SK-N-SH treated with all-trans-retinoic acid at 6 μM for 48 hours (cell line): ENCODE data around the gene STIM2.
A peak's percentile ranks its signal among the peaks of the same experiment; 100 is the strongest.

ENCODE experiments used
- ATAC-seq: fragments of 200-7000 bp; cut with Tn5 transposase; 3 replicates; pipeline ENCODE4 v1.9.1; 2020; ENCODE audit warnings: mild to moderate bottlenecking, moderate library complexity
- ARNTL ChIP-seq: fragments of 450-650 bp; formaldehyde crosslinking; IDR thresholded peaks from 2 replicates; pipeline ENCODE4 v1.5.0; 2020; ENCODE audit warnings: low read depth, mild to moderate bottlenecking, moderate library complexity, borderline replicate concordance
- BACH2 ChIP-seq: fragments of 250-450 bp; sonication (Bioruptor Pico); IDR thresholded peaks from 2 replicates; pipeline ENCODE4 v1.9.0; 2021; ENCODE audit warnings: mild to moderate bottlenecking, borderline replicate concordance
- CREB5 ChIP-seq: fragments of 250-450 bp; sonication (Bioruptor Pico); IDR thresholded peaks from 2 replicates; pipeline ENCODE4 v1.5.1; 2020; ENCODE audit warnings: low read depth, mild to moderate bottlenecking, moderate library complexity
- CSDC2 ChIP-seq: fragments of 250-450 bp; sonication (Bioruptor Pico); IDR thresholded peaks from 2 replicates; pipeline ENCODE4 v1.5.0; 2020; ENCODE audit warnings: mild to moderate bottlenecking, moderate library complexity
- ESRRG ChIP-seq: fragments of 250-450 bp; sonication (Bioruptor Pico); IDR thresholded peaks from 2 replicates; pipeline ENCODE4 v1.6.1; 2021; ENCODE audit warnings: mild to moderate bottlenecking
- GLIS3 ChIP-seq: fragments of 250-450 bp; sonication (Bioruptor Pico); IDR thresholded peaks from 2 replicates; pipeline ENCODE4 v1.5.0; 2020; ENCODE audit warnings: mild to moderate bottlenecking, moderate library complexity
- ISL1 ChIP-seq: fragments of 250-450 bp; sonication (Bioruptor Pico); IDR thresholded peaks from 2 replicates; pipeline ENCODE4 v2.1.2; 2022; ENCODE audit warnings: mild to moderate bottlenecking, moderate library complexity
- PATZ1 ChIP-seq: fragments of 250-450 bp; sonication (Bioruptor Pico); IDR thresholded peaks from 2 replicates; pipeline ENCODE4 v1.8.0; 2020; ENCODE audit warnings: mild to moderate bottlenecking, moderate library complexity, borderline replicate concordance
- PPARA ChIP-seq: fragments of 250-450 bp; sonication (Bioruptor Pico); IDR thresholded peaks from 2 replicates; pipeline ENCODE4 v1.5.0; 2020; ENCODE audit warnings: mild to moderate bottlenecking, borderline replicate concordance
- RARB ChIP-seq: fragments of 250-450 bp; sonication (Bioruptor Pico); IDR thresholded peaks from 2 replicates; pipeline ENCODE4 v1.8.0; 2021; ENCODE audit warnings: mild to moderate bottlenecking, moderate library complexity
- SNAI2 ChIP-seq: fragments of 250-450 bp; sonication (Bioruptor Pico); IDR thresholded peaks from 2 replicates; pipeline ENCODE4 v1.5.0; 2020; ENCODE audit warnings: mild to moderate bottlenecking, moderate library complexity
- TCF4 ChIP-seq: fragments of 250-450 bp; sonication (Bioruptor Pico); IDR thresholded peaks from 2 replicates; pipeline ENCODE4 v1.8.0; 2021; ENCODE audit warnings: mild to moderate bottlenecking, moderate library complexity, borderline replicate concordance
- TOX ChIP-seq: fragments of 250-450 bp; sonication (Bioruptor Pico); IDR thresholded peaks from 2 replicates; pipeline ENCODE4 v1.8.0; 2021; ENCODE audit warnings: mild to moderate bottlenecking, moderate library complexity, borderline replicate concordance
- ZC3H10 ChIP-seq: fragments of 250-450 bp; sonication (Bioruptor Pico); IDR thresholded peaks from 2 replicates; pipeline ENCODE4 v1.5.1; 2021; ENCODE audit warnings: mild to moderate bottlenecking, moderate library complexity
- ZFP3 ChIP-seq: fragments of 250-450 bp; sonication (Bioruptor Pico); IDR thresholded peaks from 2 replicates; pipeline ENCODE4 v1.5.0; 2020; ENCODE audit warnings: mild to moderate bottlenecking, moderate library complexity
- ZFP30 ChIP-seq: fragments of 450-650 bp; formaldehyde crosslinking; IDR thresholded peaks from 2 replicates; pipeline ENCODE4 v1.5.0; 2022; ENCODE audit warnings: mild to moderate bottlenecking, moderate library complexity
- ZNF70 ChIP-seq: fragments of 450-650 bp; formaldehyde crosslinking; IDR thresholded peaks from 2 replicates; pipeline ENCODE4 v1.5.0; 2020; ENCODE audit warnings: mild to moderate bottlenecking, moderate library complexity
- ZNF8 ChIP-seq: fragments of 450-650 bp; formaldehyde crosslinking; IDR thresholded peaks from 2 replicates; pipeline ENCODE4 v1.5.0; 2020; ENCODE audit warnings: mild to moderate bottlenecking, moderate library complexity
- TF ChIP-seq, protein P1 (sequence below): fragments of 250-450 bp; sonication (Bioruptor Pico); IDR thresholded peaks from 2 replicates; pipeline ENCODE4 v1.8.0; 2021; ENCODE audit warnings: low read depth, mild to moderate bottlenecking, moderate library complexity, borderline replicate concordance
- TF ChIP-seq, protein P2 (sequence below): fragments of 250-450 bp; sonication (Bioruptor Pico); IDR thresholded peaks from 2 replicates; pipeline ENCODE4 v1.5.0; 2020; ENCODE audit warnings: mild to moderate bottlenecking, moderate library complexity
- TF ChIP-seq, protein P3 (sequence below): fragments of 250-450 bp; sonication (Bioruptor Pico); IDR thresholded peaks from 2 replicates; pipeline ENCODE4 v1.5.1; 2021; ENCODE audit warnings: mild to moderate bottlenecking, moderate library complexity

Gene STIM2

DNA sequence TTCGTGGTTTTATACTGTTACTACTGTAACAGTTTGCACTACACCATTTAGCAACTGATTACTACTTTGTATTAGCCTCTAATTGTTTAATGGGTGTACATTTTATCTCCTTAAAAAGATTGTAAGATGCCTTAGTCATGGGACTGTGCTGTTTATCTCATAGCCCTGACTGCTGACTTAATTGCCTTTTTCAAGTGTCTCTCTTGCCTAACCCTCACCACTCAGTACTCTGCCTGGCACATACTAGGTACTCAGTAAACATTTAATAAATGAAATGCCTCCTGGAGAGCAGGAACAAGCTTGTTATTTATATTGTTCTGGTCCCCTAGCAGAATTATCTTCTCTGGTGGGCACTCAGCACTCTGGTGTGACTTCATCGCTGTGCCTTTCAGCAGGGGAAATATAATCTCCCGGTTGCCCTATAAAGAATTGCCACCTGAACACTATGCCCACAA is 1.7 kb upstream of the STIM2 start:
- ATAC-seq: no peak
- TF ChIP-seq ZC3H10 (CRISPR knock-in tag) (no peak), ZFP3 (CRISPR knock-in tag) (no peak), TCF4 (CRISPR knock-in tag) (no peak), ARNTL (CRISPR knock-in tag) (no peak), ESRRG (no peak), CSDC2 (CRISPR knock-in tag) (no peak)

DNA sequence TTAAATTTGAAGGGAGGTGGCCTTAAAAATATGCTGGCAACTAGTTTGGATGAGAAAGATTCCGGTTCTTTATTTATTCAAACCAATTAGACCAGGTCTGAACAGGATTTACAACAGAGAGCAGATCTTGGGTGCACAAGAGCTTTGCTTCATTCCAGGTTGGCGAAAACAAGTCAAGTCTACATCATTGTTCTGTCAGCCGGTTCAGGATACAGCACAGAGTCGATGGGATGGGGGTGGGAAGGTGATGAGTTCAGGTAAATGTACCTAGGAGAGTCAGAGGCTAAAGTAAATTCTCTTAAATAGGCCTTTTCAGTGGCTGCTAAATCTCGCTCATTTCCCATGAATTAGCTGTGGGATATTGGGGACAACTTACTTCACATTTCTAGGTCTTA is 882 bp upstream of the STIM2 start:
- TF ChIP-seq PPARA (CRISPR knock-in tag) (no peak), SNAI2 (CRISPR knock-in tag) (no peak), RARB (no peak), ZNF8 (CRISPR knock-in tag) (no peak), ZC3H10 (CRISPR knock-in tag) (no peak), ESRRG (no peak), ZNF70 (CRISPR knock-in tag) (no peak), ZFP30 (CRISPR knock-in tag) (no peak), TCF4 (CRISPR knock-in tag) (no peak), ZFP3 (CRISPR knock-in tag) (no peak), PATZ1 (CRISPR knock-in tag) (no peak), ISL1 (CRISPR knock-in tag) (no peak), ARNTL (CRISPR knock-in tag) (no peak), CSDC2 (CRISPR knock-in tag) (no peak), GLIS3 (no peak), CREB5 (CRISPR knock-in tag) (no peak)
- TF ChIP-seq, protein P1, sequence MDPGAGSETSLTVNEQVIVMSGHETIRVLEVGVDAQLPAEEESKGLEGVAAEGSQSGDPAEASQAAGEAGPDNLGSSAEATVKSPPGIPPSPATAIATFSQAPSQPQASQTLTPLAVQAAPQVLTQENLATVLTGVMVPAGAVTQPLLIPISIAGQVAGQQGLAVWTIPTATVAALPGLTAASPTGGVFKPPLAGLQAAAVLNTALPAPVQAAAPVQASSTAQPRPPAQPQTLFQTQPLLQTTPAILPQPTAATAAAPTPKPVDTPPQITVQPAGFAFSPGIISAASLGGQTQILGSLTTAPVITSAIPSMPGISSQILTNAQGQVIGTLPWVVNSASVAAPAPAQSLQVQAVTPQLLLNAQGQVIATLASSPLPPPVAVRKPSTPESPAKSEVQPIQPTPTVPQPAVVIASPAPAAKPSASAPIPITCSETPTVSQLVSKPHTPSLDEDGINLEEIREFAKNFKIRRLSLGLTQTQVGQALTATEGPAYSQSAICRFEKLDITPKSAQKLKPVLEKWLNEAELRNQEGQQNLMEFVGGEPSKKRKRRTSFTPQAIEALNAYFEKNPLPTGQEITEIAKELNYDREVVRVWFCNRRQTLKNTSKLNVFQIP (CRISPR knock-in tag): no peak
- TF ChIP-seq, protein P2, sequence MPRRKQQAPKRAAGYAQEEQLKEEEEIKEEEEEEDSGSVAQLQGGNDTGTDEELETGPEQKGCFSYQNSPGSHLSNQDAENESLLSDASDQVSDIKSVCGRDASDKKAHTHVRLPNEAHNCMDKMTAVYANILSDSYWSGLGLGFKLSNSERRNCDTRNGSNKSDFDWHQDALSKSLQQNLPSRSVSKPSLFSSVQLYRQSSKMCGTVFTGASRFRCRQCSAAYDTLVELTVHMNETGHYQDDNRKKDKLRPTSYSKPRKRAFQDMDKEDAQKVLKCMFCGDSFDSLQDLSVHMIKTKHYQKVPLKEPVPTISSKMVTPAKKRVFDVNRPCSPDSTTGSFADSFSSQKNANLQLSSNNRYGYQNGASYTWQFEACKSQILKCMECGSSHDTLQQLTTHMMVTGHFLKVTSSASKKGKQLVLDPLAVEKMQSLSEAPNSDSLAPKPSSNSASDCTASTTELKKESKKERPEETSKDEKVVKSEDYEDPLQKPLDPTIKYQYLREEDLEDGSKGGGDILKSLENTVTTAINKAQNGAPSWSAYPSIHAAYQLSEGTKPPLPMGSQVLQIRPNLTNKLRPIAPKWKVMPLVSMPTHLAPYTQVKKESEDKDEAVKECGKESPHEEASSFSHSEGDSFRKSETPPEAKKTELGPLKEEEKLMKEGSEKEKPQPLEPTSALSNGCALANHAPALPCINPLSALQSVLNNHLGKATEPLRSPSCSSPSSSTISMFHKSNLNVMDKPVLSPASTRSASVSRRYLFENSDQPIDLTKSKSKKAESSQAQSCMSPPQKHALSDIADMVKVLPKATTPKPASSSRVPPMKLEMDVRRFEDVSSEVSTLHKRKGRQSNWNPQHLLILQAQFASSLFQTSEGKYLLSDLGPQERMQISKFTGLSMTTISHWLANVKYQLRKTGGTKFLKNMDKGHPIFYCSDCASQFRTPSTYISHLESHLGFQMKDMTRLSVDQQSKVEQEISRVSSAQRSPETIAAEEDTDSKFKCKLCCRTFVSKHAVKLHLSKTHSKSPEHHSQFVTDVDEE (CRISPR knock-in tag): no peak
- ATAC-seq: no peak

- TF ChIP-seq BACH2 (CRISPR knock-in tag) (no peak), ESRRG (no peak), ZFP30 (CRISPR knock-in tag) (no peak), ISL1 (CRISPR knock-in tag) (no peak), ZNF70 (CRISPR knock-in tag) (no peak), ZC3H10 (CRISPR knock-in tag) (no peak), GLIS3 (no peak), PPARA (CRISPR knock-in tag) (no peak), CSDC2 (CRISPR knock-in tag) (no peak), SNAI2 (CRISPR knock-in tag) (no peak), TOX (CRISPR knock-in tag) (no peak), ARNTL (CRISPR knock-in tag) (no peak)
- TF ChIP-seq, protein P1 (CRISPR knock-in tag): no peak
- TF ChIP-seq, protein P3, sequence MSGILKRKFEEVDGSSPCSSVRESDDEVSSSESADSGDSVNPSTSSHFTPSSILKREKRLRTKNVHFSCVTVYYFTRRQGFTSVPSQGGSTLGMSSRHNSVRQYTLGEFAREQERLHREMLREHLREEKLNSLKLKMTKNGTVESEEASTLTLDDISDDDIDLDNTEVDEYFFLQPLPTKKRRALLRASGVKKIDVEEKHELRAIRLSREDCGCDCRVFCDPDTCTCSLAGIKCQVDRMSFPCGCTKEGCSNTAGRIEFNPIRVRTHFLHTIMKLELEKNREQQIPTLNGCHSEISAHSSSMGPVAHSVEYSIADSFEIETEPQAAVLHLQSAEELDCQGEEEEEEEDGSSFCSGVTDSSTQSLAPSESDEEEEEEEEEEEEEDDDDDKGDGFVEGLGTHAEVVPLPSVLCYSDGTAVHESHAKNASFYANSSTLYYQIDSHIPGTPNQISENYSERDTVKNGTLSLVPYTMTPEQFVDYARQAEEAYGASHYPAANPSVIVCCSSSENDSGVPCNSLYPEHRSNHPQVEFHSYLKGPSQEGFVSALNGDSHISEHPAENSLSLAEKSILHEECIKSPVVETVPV (CRISPR knock-in tag): no peak
- ATAC-seq: peak; percentile 6
Measured at GRCh38 chr4:26860922-26861433, 337 bp downstream of the STIM2 start.
